ENCODE measurements around the gene POLD2.

The POLD2 gene

GRCh38 chr7:44112231-44112996 lies 10.9 kb downstream of the POLD2 start:
- no peak for DNase-seq

GRCh38 chr7:44111761-44112160 lies 11.6 kb downstream of the POLD2 start:
- DNase-seq, result no peak

DNA sequence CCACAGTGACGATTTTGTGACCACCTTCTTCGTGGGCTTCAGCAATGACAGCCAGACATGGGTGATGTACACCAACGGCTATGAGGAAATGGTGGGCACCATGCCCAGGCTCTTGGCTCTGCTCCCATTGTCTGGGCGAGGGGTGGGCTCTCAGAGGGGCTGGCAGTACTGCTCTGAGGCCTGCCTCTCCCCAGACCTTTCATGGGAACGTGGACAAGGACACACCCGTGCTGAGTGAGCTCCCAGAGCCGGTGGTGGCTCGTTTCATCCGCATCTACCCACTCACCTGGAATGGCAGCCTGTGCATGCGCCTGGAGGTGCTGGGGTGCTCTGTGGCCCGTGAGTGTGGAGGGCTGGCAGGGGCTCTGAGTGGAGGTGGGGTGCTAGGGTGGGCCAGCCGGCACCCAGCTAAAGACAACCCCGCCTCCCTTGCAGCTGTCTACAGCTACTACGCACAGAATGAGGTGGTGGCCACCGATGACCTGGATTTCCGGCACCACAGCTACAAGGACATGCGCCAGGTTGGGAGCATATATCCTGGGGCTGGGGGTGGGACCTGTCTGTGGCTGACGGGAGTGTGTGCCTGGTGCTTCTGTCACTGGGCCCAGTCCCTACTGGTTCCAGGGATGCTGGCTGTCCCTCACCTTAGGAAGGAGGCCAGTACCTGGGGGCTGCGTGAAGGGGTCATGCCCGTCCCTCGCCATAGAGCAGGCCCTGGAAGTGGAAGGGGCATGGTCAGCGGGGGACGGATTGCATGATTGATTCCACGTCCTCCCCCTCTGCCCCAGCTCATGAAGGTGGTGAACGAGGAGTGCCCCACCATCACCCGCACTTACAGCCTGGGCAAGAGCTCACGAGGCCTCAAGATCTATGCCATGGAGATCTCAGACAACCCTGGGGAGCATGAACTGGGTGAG lies 12.4 kb downstream of the POLD2 start:
- DNase-seq, result no peak

DNA sequence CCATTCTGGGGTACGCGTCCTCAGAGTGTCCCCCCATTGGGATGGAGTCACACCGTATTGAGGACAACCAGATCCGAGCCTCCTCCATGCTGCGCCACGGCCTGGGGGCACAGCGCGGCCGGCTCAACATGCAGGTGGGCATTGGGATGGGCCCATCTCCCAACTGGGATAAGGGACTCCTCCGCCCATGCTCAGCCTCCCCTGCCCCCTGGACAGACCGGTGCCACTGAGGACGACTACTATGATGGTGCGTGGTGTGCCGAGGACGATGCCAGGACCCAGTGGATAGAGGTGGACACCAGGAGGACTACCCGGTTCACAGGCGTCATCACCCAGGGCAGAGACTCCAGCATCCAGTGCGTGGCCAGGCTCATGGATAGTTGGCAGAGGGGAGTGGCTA lies 13.4 kb downstream of the POLD2 start:
- no peak for DNase-seq

- no peak for DNase-seq
These were observed 14.3 kb downstream of the POLD2 start for GRCh38 chr7:44108768-44109750.

- DNase-seq, result no peak
These were observed 15.2 kb downstream of the POLD2 start for GRCh38 chr7:44107961-44108767.

DNA sequence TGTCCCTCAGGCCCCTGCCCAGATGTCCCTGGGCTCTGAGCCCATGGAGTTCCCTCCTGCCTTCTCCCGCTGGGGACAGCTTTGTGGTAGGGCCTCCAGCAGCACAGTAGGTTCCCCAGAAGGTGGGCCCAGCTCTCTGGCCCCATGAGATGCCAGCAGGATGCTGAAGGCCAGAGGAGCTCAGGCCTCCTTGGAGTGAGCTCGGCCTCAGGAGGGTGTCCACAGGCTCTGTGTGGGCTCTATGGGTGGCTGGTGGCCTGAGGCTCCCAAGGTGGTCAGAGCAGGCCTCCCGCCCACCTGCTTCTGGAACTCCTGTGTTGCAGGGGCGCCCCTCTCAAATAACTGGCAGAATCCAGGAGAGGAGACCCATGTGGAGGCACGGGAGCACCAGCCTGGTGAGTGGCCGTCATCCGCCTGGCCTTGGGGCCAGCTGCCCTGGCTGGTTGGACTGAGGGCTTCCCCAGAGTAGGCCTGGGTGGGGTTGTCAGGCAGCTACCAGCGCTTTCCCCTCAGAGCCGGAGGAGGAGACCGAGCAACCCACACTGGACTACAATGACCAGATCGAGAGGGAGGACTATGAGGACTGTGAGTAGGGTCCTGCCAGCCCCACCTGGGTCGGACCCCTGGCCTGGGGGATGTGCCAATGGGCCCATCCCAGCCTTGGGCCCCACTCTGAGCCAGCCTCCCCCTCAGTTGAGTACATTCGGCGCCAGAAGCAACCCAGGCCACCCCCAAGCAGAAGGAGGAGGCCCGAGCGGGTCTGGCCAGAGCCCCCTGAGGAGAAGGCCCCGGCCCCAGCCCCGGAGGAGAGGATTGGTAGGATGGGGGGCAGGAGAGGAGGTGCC lies 16.0 kb downstream of the POLD2 start:
- DNase-seq, result no peak

DNA sequence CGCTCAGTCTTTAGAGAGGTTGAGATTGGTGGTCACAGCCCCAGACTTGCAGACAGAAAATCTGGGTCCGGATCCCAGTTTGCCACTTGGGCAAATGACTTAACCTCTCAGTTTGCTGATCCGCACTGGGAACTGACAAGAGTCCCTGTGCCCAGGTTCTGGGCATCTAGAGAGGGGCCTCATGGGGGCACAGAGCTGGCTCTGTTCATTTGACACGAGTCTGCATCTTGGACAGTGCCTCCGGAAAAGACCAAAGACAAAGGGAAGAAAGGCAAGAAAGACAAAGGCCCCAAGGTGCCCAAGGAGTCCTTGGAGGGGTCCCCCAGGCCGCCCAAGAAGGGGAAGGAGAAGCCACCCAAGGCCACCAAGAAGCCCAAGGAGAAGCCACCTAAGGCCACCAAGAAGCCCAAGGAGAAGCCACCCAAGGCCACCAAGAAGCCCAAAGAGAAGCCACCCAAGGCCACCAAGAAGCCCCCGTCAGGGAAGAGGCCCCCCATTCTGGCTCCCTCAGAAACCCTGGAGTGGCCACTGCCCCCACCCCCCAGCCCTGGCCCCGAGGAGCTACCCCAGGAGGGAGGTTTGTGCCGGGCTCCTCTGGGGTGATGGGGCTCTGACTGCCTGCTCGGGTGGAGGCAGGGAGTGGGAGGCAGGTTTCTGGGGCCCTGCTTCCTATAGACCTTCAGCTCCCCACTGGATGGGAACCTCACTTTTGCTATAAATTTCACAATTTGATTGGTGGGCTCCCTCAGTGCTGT lies 16.9 kb downstream of the POLD2 start:
- DNase-seq, result no peak

DNA sequence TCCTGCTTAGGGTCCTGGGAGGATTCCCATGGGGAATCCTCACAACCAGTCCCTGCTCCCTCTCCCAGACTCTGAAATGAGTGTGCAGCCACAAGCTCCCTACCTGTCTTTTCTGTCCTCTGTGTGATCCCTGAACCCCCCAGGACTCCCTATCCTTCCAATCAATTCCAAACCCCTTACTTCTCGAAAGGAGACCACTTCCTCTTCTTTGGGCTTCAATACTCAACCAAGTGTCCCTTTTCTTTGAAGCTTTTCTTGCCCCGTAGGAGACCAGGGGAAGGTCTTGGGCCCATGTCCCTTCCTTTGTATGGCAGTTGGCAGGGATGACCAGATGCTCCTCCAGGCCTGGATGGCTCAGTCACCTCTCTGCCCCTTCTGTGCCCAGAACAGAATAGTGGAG lies 17.5 kb downstream of the POLD2 start:
- no peak for DNase-seq

- DNase-seq, result peak in 1 of 2 experiments; percentile 17
These were observed 18.2 kb downstream of the POLD2 start for GRCh38 chr7:44104860-44105771.

DNA sequence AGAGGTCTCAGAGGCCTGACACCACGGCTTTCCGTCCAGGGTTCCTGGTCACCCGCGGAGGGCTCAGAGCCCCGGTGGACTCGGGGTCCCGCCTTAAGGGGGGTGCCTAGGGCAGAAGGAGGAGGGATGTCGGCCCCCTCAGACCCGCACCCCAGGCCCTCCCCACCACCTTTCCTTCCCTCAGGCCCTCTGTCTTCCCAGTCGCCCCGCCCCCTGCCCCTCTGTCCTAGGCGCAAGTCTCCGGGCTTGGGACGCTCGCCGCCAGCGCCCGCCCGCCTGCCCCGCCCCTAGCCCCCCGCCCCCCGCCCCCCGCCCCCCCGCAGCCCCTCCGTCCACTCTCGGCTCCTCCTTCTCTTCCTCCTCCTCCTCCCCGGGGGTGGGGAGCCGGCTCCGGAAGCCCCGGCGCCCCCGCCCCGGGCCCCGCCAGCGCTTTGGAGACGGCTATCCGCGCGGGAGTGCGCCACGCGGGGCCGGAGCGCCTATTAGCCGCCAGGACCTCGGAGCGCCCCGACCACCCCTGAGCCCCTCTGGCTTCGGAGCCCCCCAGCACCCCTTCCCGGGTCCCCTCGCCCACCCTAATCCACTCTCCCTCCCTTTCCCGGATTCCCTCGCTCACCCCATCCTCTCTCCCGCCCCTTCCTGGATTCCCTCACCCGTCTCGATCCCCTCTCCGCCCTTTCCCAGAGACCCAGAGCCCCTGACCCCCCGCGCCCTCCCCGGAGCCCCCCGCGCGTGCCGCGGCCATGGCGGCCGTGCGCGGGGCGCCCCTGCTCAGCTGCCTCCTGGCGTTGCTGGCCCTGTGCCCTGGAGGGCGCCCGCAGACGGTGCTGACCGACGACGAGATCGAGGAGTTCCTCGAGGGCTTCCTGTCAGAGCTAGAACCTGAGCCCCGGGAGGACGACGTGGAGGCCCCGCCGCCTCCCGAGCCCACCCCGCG lies 19.2 kb downstream of the POLD2 start, which contains the start of gene AEBP1:
Gene AEBP1, plus strand, starts transcription at position 423 of the 937 bp plus-strand sequence. Its CDS starts 321 bp downstream, at position 744.
- no peak for DNase-seq

DNA sequence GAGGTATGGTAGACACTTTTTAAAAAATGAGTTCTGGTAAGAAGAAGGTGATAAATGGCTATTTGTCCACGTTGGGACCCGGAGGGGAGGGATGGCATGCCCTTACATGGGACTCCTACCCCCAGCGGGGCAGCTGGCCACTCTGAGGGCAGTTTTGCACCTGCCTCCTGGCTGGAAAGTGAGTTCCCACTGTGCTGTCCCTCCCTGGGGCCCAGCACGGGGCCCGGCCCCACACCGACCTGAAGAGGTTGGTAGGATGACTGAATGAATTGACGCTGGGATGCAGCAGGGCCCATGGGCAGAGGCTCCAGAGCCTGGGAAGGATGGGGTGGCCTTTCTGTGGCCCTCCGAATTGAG lies 19.8 kb downstream of the POLD2 start:
- no peak for DNase-seq

GRCh38 chr7:44102846-44103565 lies 20.3 kb downstream of the POLD2 start:
- no peak for DNase-seq

GRCh38 chr7:44101966-44102845 lies 21.1 kb downstream of the POLD2 start:
- no peak for DNase-seq

DNA sequence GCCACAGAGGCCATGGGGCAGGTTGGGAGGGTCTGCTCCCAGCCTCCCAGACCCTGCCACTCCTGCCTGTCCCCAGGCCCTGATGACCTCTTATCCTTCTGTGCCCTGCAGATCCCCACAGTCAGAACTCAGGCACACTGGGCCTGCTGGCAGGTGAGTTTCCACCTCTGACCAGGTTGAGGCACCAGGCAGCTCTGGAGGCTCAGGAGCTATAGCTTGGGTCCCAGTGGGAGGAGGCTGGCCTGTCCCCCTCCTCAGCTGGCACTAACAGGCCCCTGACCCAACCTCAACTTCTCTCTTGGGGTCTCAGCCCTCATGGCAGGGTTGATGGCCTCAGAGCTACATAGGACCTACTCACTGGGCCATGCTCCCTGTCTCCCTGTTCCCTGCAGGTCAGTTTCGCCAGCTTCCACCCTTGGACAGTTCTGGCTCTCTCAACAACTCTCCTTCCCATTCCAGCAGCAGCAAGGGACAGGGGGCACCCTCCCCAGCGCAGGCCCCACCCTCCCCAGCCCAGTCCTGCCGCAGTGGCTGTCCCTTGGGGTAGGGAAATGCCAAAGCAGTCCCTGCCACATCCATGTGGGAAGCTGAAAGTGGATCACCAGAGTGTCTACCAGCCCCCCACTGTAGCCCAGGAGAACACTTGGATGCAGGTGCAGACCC lies 21.9 kb downstream of the POLD2 start:
- no peak for DNase-seq
